Brain pericyte (primary cell): ENCODE data around the gene SH3D19.

Experiments used
- DNase-seq: peaks from one replicate; pipeline ENCODE4 v3.0.0-alpha.2; 2012; ENCODE audit warnings: low read depth, low spot score

The SH3D19 gene

GRCh38 chr4:151198748-151199147, 126.7 kb downstream of the SH3D19 start:
- DNase-seq: no peak

- no peak for DNase-seq
Measured at GRCh38 chr4:151197247-151197646, 128.2 kb downstream of the SH3D19 start.

GRCh38 chr4:151195801-151196200, 129.6 kb downstream of the SH3D19 start:
- DNase-seq: no peak

- DNase-seq: no peak
Measured at GRCh38 chr4:151193414-151193813, 132.0 kb downstream of the SH3D19 start.

GRCh38 chr4:151192556-151193235, 132.7 kb downstream of the SH3D19 start:
- DNase-seq: no peak

GRCh38 chr4:151184523-151185458, 140.6 kb downstream of the SH3D19 start:
- DNase-seq: peak; percentile 46

- DNase-seq: no peak
Measured at GRCh38 chr4:151182455-151182996, 142.9 kb downstream of the SH3D19 start.

- DNase-seq: no peak
Measured at GRCh38 chr4:151176685-151177084, 148.7 kb downstream of the SH3D19 start.

GRCh38 chr4:151175754-151176631, 149.4 kb downstream of the SH3D19 start:
- DNase-seq: no peak

GRCh38 chr4:151175233-151175632, 150.2 kb downstream of the SH3D19 start:
- DNase-seq: no peak

GRCh38 chr4:151174784-151175183, 150.6 kb downstream of the SH3D19 start:
- DNase-seq: no peak

GRCh38 chr4:151173871-151174270, 151.5 kb downstream of the SH3D19 start:
- no peak for DNase-seq

GRCh38 chr4:151169900-151170299, 155.5 kb downstream of the SH3D19 start:
- DNase-seq: no peak

- peak; percentile 82 for DNase-seq
Measured at GRCh38 chr4:151169223-151169622, 156.2 kb downstream of the SH3D19 start.

GRCh38 chr4:151167561-151167960, 157.8 kb downstream of the SH3D19 start:
- DNase-seq: no peak

- DNase-seq: no peak
Measured at GRCh38 chr4:151166636-151167035, 158.8 kb downstream of the SH3D19 start.

- peak; percentile 42 for DNase-seq
Measured at GRCh38 chr4:151165205-151166000, 160.0 kb downstream of the SH3D19 start.

GRCh38 chr4:151163855-151164254, 161.6 kb downstream of the SH3D19 start:
- no peak for DNase-seq

GRCh38 chr4:151158979-151159378, 166.4 kb downstream of the SH3D19 start:
- DNase-seq: no peak

- DNase-seq: no peak
Measured at GRCh38 chr4:151157543-151157942, 167.9 kb downstream of the SH3D19 start.

GRCh38 chr4:151153585-151153984, 171.8 kb downstream of the SH3D19 start:
- no peak for DNase-seq
